H1 (cell line): ENCODE results near the gene TBC1D22A. TPM values are rescaled to one million over a fixed set of nuclear protein-coding genes. Genes with fewer than 3 reads are reported as not detected.

ENCODE experiments used
- JUN ChIP-seq: IDR thresholded peaks from 2 replicates; pipeline ENCODE4 v1.6.1; 2011; ENCODE audit warnings: low read depth, mild to moderate bottlenecking, improper control_type of control experiment, low read length
- PHF8 ChIP-seq: fragments of 200-600 bp; sonication (generic); conservative IDR thresholded peaks from 2 replicates; pipeline ENCODE4 v1.7.1; 2012; ENCODE audit warnings: low read depth, mild to moderate bottlenecking, inconsistent platforms, low read length, moderate library complexity
- POLR2A ChIP-seq, 2 experiments: IDR thresholded peaks; 1 replicate in 1 of 2; 2 replicates in 1 of 2; pipeline ENCODE4 v1.6.1; 2011; ENCODE audit warnings: low read depth in 2 of 2, low read length in 2 of 2, mild to moderate bottlenecking in 2 of 2; ENCODE audit errors: control extremely low read depth in 1 of 2
- TAF7 ChIP-seq: optimal IDR thresholded peaks from 2 replicates; pipeline ENCODE3; 2011; ENCODE audit warnings: low read depth, mild to moderate bottlenecking, inconsistent platforms, low read length, moderate library complexity, borderline replicate concordance
- polyA plus RNA-seq, 7 experiments: library from polyadenylated mRNA; depleted of rRNA in 3 of 7; stranded (reverse) in 5 of 7; unstranded in 2 of 7; fragments of >200 nt in 5 of 7; fragments of 200-250 nt in 2 of 7; gene quantifications; 1 replicate in 5 of 7; 2 replicates in 1 of 7; 4 replicates in 1 of 7; pipeline versions ENCODE4 v1.2.1 to v1.2.3, GENCODE V29; 2011 to 2013; ENCODE audit warnings: missing spikeins in 2 of 7, mixed read lengths in 2 of 7
- total RNA-seq: library from RNA; stranded (reverse); fragmentation: NEBNext Ultra II Directional; extraction: Animal tissue kit (Norgen Biotek cat#: 25700); gene quantifications from 2 replicates; pipeline ENCODE4 v1.2.1, GENCODE V29; 2021

Gene TBC1D22A
- total and polyA plus RNA-seq, 2 of the 8 experiments (the other 6 are each of a cell fraction or from before 2014, with no cell fraction given): 11.9 to 18.4 TPM

GRCh38 chr22:47123006-47123826, 360.8 kb downstream of the TBC1D22A start (continued):
- TF ChIP-seq TAF7 (no peak), POLR2A (IDR thresholded peaks at IDR 0.05; ENCODE audit: control extremely low read depth in 1 of 2, low read depth in 2 of 2, low read length in 2 of 2) (no peak), JUN (no peak), PHF8 (no peak)
